GM21528 (cell line): ENCODE data around the gene CSKMT.
A peak's percentile ranks its signal among the peaks of the same experiment; 100 is the strongest.
"Not testable (repeated sequence)": the region's sequence is repeated elsewhere in the genome, so short reads cannot be mapped to it uniquely, and the experiment has no call there.

Experiments used
- ATAC-seq: cut with Tn5 transposase; IDR thresholded peaks from one replicate; pipeline ENCODE4 v1.9.1; 2021; ENCODE audit warnings: mild to moderate bottlenecking, moderate library complexity; ENCODE audit not compliant: unreplicated experiment, low FRiP score

Gene CSKMT

DNA sequence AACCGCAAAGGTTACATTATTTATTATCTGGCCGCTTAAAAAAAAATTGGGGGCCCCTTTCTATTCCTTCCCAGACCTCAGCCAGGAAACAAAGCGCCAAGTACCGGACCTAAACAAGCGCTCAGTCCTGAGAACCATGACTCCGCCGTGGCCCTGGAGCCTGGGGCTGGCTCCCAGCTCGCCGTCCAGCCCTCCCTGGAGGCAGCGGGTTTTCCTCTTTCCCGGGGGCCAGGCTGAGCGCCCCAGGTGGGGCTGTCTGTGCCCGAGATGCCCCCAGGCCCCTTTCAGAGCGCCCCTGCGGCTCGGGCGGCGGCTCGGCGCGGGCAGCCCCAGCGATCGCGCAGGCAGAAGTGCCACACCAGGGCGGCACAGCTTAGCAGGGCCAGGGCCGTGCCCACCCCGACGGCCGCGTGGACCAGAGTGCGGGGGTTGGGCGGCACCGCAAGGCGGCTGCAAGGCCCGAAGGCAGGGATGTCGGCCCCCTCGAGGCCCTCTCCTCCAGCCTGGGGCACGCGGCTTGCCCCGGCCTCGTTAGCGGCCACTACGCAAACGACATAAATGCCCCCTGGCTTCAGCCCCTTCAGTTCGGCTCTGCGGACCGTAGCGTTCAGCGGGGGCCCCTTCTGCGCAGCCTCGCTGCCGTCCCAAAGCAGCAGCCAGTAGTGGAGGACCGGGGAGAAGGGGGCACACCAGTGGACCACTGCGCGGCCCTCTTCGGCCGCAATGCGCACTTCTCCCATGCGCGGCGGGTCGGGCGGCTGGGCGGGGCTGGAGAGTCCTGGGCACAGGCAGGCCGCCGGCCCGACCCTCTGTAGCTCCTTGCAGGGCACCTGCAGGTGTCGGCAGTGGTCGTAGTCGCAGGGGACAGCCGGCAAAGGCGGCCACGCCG is 22.6 kb downstream of the CSKMT start:
- ATAC-seq = no peak

GRCh38 chr11:62688491-62688890 is 23.4 kb downstream of the CSKMT start:
- no peak for ATAC-seq

GRCh38 chr11:62689421-62690183 is 24.5 kb downstream of the CSKMT start, which contains the start of gene LRRN4CL:
TSS of gene LRRN4CL (minus strand) at chr11:62689530. CDS start at chr11:62688508, 1,022 bp downstream.
- ATAC-seq = no peak

- ATAC-seq = not testable (repeated sequence)
These were observed 28.5 kb downstream of the CSKMT start for GRCh38 chr11:62693624-62694023.

- no peak for ATAC-seq
These were observed 29.5 kb downstream of the CSKMT start for GRCh38 chr11:62694455-62695167.

- ATAC-seq = no peak
These were observed 37.1 kb downstream of the CSKMT start for GRCh38 chr11:62702246-62702645.

GRCh38 chr11:62703921-62704320 is 38.8 kb downstream of the CSKMT start:
- ATAC-seq = not testable (repeated sequence)

DNA sequence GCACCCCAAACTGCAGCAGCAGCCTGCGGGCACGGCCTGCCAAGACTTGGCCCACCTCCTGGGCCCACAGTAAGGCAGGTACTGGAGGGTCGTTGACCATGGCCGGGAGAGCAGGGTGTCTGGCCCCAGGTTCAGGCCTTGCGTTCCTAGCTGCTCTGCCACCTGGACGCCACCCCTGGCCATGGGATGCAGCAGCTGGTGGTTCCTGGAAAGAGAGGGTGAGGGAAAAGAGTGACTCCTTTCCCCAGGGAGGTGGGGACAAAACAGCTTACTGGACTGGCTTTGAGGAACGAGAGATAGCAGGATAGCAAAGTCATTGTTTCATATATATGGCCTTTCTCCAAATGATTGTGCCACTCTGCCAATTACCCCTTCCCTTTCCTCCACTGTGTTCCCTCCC is 40.3 kb downstream of the CSKMT start:
- no peak for ATAC-seq

- peak; percentile 50 for ATAC-seq
These were observed 41.1 kb downstream of the CSKMT start for GRCh38 chr11:62705880-62706849.

- no peak for ATAC-seq
These were observed 41.7 kb downstream of the CSKMT start for GRCh38 chr11:62706850-62707247.

GRCh38 chr11:62707277-62707861 is 42.3 kb downstream of the CSKMT start, which contains the start of the genes BSCL2 and GNG3:
TSS of gene BSCL2 (minus strand) at chr11:62707424. CDS start at chr11:62707195, 229 bp downstream.
TSS of gene GNG3 (plus strand) at chr11:62707676. CDS start at chr11:62708296, 620 bp downstream.
- ATAC-seq = no peak

GRCh38 chr11:62708392-62708791 is 43.3 kb downstream of the CSKMT start:
- no peak for ATAC-seq

- no peak for ATAC-seq
These were observed 43.7 kb downstream of the CSKMT start for GRCh38 chr11:62708793-62709192.

DNA sequence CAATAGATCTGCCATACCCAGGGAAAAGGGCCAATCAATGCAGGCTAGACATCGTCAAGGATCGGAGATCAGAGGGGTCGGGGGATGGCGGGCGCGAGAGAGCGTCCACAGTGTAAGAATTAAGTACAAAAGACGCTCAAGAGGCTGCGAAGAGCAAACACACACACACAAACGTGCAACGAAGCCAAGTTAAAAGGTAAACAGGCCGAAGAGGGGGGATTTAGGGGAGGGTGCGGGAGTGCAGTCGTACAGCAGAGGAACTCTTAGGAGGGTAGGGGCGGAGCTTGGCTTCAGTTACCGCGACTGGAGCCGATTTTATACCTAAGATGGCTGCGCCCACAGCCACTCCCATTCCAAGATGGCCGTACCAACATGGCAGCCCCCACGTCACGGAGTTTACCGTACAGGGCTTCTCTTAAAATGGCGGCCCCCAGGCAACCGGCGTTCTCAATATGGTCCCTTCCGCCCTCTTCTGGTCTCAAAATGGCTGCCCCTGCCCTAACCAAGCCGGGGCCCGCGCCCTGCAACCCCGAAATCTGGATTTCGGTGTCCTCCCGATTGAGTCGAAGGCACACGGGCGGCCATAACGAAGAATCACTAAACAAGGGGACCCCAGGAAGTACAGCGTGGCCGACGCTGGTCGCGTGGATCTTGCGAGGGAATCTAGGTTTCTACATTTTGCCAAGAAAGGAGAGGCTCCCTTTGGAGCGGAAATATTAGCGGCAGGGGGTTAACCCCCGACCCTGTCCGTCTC is 44.3 kb downstream of the CSKMT start:
- ATAC-seq = peak; percentile 73

GRCh38 chr11:62710001-62710345 is 44.9 kb downstream of the CSKMT start:
- ATAC-seq = peak; percentile 9

DNA sequence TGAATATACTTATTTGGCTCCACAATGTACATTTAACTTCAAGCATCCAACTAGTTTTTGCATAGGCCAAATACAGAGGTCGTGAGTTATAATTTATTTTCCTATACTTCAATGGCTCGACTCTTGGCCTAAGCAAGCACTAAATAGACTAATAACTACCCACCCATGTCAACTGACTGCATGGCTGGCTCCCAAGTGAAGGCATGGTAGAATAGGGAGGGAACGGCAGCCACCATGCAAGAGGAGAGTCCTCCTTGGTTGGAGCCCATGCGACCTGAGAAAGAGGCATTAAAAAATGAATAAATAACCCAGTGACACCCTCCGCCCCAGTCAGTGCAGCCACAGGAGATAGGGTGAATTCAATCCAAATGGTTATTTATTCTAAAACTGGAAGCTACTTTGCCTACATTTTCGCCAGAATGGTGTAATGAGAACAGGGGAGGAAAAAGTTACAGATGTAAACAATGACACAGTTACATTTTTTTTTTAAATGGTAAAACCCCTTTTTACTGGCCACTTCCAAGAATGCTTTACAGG is 47.2 kb downstream of the CSKMT start:
- no peak for ATAC-seq

GRCh38 chr11:62712861-62713260 is 47.7 kb downstream of the CSKMT start:
- no peak for ATAC-seq

DNA sequence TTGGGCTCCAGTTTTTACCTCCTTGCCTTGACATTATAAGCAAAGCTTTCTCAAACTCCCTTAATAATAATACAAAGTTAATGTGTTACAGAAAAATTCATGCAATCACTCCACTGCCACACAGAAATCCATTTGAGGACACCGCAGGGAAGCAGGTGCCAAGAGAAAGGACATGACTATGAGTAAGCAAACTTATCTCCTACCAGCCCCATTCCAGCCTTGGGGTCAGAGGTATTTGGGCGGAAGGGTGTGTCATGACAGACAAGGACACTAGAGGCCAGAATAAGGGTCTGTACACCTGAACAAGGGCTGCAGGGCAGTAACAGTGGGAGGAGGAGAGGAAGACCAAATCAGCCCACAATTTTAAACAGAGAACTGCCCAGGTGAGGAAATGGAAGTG is 48.2 kb downstream of the CSKMT start:
- ATAC-seq = no peak
